SU-DHL-6 (cell line): Measurements from ENCODE around the gene CSPG4.

Source experiments
- EZH2phosphoT487 ChIP-seq: fragments of 200-600 bp; sonication (generic), shearing (Covaris generic); conservative IDR thresholded peaks from 2 replicates; pipeline ENCODE4 v1.6.1; 2018; ENCODE audit warnings: mild to moderate bottlenecking, antibody characterized with exemption, low read length, moderate library complexity, mixed read lengths
- TF ChIP-seq, protein P1 (sequence below): fragments of 200-600 bp; sonication (generic); IDR thresholded peaks from one replicate; pipeline ENCODE4 v1.5.1; 2017; ENCODE audit warnings: antibody characterized with exemption, mild to moderate bottlenecking, low read length, moderate library complexity; ENCODE audit not compliant: insufficient read depth, poor library complexity, severe bottlenecking

DNA sequence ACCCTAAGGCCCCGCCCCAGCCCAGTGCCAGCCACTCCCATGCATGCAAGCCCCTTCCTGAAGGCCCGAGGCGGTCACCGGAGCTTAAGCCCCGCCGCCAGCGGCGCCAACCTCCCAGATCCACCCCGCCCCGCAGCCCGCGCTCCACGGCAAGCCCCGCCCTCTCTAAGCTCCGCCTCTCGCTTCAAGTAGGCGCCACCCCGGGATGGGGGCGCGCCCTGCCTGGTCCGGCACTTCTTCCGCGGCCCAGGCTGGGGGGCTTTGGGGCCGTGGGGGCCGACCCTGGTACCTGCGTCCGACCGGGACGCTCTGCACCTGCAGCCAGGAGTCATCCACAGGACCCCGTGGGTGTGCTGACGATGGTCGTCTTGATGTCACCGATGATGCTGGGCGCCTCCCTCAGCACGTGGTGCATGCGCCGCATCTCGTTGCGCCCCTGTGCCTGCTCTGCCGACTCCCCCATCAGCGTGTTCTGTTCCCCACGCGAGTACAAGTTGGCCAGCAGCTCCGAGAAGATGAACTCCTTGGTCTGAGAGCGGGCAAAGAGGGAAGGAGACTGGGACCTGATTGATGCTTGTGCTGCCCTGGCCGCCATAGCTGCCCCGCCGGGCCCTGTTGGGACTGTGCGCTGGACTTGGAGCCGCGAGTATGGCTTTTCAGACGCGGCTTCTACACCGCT, 26.1 kb upstream of the CSPG4 start:
- TF ChIP-seq, protein P1, sequence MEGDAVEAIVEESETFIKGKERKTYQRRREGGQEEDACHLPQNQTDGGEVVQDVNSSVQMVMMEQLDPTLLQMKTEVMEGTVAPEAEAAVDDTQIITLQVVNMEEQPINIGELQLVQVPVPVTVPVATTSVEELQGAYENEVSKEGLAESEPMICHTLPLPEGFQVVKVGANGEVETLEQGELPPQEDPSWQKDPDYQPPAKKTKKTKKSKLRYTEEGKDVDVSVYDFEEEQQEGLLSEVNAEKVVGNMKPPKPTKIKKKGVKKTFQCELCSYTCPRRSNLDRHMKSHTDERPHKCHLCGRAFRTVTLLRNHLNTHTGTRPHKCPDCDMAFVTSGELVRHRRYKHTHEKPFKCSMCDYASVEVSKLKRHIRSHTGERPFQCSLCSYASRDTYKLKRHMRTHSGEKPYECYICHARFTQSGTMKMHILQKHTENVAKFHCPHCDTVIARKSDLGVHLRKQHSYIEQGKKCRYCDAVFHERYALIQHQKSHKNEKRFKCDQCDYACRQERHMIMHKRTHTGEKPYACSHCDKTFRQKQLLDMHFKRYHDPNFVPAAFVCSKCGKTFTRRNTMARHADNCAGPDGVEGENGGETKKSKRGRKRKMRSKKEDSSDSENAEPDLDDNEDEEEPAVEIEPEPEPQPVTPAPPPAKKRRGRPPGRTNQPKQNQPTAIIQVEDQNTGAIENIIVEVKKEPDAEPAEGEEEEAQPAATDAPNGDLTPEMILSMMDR = no peak
- TF ChIP-seq EZH2phosphoT487 = no peak
